GM19395 (cell line): ENCODE results near the gene BCAR1.
"Not testable (repeated sequence)": the region's sequence is repeated elsewhere in the genome, so short reads cannot be mapped to it uniquely, and the experiment has no call there.

ENCODE experiments used
- ATAC-seq: cut with Tn5 transposase; IDR thresholded peaks from one replicate; pipeline ENCODE4 v1.9.1; 2021; ENCODE audit warnings: mild to moderate bottlenecking, moderate library complexity; ENCODE audit not compliant: unreplicated experiment

The BCAR1 gene, protein sequence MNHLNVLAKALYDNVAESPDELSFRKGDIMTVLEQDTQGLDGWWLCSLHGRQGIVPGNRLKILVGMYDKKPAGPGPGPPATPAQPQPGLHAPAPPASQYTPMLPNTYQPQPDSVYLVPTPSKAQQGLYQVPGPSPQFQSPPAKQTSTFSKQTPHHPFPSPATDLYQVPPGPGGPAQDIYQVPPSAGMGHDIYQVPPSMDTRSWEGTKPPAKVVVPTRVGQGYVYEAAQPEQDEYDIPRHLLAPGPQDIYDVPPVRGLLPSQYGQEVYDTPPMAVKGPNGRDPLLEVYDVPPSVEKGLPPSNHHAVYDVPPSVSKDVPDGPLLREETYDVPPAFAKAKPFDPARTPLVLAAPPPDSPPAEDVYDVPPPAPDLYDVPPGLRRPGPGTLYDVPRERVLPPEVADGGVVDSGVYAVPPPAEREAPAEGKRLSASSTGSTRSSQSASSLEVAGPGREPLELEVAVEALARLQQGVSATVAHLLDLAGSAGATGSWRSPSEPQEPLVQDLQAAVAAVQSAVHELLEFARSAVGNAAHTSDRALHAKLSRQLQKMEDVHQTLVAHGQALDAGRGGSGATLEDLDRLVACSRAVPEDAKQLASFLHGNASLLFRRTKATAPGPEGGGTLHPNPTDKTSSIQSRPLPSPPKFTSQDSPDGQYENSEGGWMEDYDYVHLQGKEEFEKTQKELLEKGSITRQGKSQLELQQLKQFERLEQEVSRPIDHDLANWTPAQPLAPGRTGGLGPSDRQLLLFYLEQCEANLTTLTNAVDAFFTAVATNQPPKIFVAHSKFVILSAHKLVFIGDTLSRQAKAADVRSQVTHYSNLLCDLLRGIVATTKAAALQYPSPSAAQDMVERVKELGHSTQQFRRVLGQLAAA

DNA sequence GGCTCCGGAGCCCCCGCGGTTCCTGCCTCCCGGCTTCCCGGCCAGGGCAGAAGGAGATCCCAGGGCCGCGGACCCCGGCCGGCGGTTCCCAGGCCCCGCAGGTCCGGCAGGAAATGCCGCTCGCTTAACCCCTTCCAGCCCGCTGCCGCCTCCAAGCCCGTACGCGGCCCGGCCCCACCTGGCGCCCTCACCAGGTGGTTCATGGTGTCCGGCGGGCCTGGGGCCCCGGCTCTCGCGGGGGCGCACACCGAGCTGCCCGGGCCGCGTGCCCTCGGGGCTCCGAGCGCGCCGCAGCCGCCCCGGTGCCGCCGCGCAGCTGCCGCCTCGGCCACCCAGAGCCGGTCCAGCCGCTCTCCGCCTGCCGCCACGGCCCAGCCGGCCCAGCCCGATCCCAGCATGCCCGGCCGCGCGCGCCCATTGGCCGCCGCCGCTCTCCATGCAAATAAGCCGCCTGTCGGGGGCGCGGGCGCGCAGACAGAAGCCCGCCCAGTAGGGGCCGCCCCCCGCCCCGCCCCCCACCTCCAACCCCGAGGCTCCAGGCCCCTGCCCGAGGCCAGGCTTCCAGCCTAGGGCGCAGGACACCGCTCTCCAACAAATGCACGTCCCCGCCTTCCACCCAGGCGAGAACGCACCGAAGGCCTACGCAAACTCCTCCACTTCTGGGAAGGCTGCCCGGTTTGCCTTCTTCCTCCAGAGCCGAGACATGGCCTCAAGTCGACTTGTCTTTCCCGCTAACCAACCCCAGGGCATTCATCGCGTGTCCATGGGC, at the start of gene BCAR1:
TSS of gene BCAR1 (minus strand) at position 345 of the 769 bp plus-strand sequence. CDS start at position 203, 142 bp downstream.
- ATAC-seq, result peak; percentile 78

DNA sequence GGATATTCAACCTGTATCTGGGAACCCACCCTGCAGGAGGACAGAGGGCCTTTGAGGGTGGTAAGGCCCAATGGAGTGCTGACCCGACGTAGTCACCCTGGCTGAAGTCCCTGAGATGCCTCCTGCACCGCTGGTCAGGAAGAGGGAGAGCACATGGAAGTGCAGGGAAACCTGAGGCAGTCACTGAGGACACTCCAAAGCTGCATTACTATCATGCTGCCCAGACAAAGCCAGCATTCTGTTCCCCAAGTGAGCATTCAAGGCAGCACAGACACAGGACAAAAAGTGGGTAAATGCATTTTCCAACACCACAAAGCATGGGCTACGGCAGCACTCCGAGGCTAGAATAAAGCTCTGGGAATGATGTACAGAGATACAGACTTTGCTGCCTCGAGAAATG, 46.8 kb upstream of the BCAR1 start:
- ATAC-seq, result no peak

DNA sequence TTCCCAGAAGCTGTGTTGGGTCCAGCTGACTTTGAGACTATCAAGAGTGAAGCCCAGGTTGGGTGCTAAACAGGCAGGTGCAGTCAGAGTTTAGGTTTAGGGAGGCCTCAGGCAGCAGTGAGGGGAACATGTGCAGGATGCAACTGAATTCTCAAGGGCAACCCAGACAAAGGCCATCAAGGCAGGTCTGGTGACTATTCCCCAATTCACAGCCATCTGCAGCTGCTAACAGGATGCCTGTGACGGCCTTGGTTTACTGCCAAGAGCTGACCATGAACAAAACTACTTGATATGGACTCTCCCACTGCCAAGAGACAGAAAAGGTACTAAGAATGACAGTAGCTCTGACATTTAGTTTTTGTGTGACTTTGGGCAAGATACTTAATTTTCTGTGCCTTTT, 45.2 kb upstream of the BCAR1 start:
- no peak for ATAC-seq

DNA sequence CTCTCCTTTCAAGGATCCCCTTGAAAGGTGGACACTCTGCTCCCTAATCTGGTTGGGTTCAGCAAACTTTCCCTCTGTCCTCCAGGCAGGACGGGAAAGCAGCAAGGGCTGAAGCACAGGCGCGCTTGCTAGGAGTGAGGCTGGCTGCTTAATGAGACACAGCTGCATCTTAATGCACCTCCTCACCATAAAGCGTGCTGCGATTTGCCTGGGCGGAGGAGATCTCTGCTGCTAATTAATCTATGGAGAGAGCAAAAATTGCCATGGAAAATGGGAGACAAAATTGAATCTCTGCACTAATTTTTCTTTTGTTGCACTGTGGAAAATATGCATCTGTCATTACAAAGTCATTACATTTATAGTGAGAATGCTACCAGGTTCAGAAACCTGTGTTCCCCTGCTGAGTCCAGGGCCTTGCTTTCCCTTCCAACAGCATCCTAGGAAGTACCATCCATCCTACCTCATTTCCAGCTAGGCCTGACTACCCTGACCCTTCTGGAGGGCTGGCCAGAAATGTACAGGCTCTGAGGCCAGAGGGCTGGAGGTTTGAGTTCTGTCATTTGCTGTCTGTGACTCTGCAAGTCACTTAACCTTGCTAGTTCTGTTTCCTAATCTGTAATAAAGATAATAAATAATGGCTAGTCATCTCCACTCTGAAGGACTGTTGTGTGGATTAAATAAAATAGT, 43.5 kb upstream of the BCAR1 start:
- ATAC-seq, result no peak

DNA sequence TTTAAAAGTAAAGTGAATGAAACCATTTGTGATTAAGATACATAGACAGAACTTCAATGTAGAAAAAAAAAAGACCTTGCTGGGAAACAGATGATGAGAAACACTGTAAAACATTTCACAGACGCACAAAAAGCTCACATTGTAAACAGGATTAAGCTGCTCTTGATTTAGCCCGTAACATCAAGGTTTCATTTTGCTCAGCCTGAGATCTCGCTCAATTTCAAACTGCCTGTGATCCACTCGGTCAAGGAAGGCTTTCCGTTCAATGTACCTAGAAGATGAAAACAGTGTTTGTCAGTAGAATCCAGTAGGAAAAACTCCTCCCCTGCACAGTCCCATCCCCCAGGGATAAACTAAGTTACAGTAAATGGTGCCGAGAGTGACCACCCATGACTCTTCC, 42.3 kb upstream of the BCAR1 start:
- no peak for ATAC-seq

DNA sequence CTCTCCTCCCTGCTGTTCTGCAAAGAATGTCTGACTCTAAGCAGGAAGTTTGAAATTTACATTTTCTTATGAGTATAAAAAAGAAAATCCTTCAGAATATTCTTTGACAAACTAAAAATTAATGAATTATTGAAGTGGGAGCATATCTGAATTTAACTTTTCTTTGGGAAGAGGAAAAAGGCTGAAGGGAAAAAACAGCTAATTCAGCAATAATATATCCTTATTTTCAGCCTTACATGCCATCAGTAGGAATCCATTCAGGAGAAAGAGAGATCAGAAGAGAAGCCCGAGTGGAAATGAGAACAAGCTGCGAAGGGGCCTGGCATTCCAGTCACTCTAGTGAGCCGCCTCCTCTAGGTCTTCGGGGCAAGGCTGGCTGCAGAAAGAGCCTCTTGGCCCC, 41.7 kb upstream of the BCAR1 start:
- ATAC-seq, result no peak

DNA sequence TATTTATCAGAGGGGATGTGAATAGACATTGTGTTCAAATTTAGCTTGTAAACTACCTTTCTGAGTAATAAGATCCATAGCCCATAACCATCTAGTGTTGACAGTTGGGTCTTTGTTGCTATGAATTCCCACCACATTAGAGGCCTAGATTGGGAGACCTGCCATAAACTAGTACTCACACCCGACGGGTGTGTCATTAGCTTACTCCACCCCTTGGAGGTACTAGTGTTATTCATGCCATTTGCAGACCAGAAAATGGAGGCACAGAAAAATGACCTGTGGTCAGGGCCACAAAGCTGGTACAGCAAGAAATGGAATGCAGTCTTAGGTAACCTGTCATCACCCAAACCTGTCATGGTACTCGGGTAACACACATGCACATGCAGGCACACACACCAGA, 41.3 kb upstream of the BCAR1 start:
- ATAC-seq, result no peak

DNA sequence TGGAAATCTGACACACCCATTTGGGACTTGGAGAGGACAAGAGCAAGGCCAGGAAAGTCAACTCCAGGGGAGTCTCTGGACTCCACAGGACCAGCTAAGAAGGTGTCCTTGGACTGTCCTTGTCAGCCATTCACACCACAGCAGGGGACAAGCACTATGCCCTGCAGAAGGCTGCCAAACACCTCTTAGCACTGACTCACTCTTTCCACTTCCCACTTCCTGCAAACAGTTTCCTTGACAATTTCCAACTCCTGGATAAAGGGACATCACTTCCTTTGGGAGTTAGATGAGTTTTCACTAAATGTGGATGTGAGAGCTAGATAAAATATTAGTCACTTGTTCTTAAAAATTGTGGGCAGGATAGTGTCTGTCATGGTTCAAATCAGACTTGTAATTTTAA, 37.8 kb upstream of the BCAR1 start:
- ATAC-seq, result no peak

DNA sequence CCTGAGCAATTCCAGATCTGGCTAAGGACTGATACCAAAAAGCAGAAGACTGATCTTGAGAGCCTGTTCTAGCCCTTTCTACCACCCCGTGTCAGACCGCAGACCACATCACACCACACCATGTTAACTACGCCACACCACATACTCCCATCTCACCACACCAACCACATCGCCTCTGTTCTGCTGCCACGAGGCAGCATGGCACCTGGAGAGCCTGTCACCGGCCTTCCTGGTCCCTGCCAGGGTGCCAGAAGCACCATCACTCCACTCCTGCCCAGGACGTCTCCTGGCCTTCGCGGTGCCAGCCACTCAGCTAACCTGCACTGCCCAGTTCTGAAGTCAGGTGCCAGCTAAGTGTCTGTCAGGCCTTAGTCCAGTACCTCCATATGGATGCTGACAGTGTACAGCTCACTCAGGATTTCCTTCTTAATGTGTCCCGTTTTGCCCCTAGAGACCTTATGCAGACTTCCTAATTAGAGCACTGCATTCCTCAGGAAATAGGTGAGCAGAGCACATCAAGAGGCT, 37.2 kb upstream of the BCAR1 start:
- no peak for ATAC-seq

DNA sequence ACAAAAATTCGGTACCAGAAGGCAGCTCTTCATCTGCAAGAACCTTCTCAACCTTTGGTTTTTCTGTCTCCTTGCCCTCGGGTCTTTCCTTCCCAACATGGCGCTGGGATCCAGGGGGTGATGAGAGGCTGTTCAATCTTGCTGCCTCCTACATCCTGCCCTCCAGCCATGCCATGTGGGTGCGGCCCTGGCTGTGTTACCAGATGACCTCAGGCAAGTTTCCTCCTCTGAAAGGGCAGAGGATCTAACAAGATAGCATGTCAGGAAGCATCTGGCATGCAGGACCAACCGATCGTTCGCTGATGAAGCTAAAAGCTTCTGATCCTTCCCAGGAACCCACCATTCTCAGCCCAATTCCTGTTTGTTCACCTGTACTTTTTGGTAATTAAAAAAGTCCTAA, 36.8 kb upstream of the BCAR1 start:
- no peak for ATAC-seq

DNA sequence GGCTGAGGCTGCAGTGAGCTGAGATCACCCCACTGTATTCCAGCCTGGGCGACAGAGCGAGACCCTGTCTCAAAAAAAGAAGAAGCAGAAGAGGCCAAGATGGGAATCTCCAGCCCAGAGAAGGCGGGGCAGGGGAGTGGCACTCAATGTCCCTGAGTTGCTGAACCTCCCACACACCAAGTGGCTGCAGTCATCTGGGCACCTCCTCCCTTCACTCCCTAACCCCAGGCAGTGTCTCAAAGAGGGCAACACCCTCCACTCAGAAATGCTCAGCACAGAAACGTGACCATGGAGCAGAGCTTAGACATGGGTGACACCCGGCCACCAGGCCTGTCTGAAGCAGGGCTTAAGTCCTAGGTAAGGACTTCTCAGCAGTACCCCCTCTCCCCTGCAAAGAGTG, 36.3 kb upstream of the BCAR1 start:
- ATAC-seq, result no peak

DNA sequence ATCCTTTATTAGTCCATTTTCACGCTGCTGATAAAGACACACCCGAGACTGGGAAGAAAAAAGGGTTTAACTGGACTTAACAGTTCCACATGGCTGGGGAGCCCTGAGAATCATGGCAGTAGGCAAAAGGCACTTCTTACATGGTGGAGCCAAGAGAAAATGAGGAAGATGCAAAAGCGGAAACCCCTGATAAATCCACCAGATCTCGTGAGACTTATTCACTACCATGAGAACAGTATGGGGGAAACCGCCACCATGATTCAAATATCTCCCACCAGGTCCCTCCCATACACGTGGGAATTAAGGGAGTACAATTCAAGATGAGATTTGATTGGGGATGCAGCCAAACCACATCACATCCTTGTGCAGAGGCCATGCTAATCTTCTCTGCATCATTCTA, 35.0 kb upstream of the BCAR1 start:
- ATAC-seq, result no peak

DNA sequence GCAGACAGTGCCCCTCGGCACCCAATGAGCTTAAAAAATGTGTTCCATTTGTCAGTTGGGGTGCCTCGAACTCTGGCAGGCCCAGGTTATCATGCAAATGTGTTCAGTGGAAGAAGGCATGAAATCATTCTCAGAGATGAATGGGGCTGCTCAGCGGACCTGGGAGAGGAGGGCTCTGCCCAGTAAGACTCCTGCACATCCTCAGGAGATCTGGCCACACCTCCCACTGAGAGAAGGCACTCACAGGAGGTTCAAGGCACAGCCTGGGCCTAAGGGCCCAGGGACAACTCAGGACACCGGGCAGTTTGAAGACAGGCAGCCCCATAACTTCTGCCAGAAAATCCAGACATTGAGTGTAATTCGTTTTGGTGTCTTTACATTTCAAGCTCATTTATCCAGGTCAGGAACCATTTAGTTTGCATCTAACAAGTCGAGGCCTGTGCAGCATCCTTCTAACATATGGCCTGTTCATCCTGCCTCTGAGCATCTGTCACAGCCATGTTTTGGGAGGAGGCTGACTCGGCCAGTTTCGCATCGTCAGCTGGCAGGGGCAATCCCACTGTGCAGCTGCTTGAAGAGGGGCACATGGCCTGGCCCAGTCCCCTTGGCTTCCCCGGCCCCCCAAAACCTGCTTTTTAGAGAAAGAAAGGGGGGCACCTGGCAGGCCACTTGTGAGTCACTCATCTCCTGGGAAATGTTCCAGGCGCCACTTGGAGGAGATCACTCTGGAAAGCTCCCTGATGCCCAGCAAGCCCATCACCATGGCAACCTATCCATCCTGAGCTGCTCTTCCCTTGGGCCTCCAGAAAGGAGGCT, 31.2 kb upstream of the BCAR1 start:
- no peak for ATAC-seq

DNA sequence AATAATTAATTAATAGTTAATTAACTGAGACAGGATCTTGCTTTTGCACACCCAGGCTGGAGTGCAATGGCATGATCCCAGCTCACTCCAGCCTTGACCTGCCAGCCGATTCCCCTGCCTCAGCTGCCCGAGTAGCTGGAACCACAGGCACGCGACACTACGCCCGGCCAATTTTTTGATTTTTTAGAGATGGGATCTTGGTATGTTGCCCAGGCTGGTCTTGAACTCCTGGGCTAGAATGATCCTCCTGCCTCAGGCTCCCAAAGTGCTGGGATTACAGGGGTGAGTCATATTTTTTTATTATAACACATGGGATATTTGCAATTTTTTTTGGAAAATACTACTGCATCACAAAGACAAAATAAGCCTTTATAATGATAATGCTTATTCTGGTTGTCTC, 30.4 kb upstream of the BCAR1 start:
- no peak for ATAC-seq

DNA sequence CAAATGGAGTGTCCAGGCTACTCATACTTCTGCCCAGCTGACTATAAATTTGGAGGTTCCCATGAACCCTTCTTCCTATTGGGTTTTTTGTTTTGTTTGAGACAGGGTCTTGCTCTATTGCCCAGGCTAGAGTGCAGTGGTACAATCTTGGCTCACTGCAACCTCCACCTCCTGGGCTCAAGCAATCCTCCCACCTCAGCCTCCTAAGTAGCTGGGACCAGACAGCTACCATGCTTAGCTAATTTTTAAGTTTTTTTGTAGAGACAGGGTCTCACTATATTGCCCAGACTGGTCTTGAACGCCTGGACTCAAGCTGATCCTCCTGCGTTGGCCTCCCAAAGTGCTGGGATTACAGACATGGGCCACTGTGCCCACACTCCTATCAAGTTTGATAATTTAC, 29.6 kb upstream of the BCAR1 start:
- not testable (repeated sequence) for ATAC-seq

DNA sequence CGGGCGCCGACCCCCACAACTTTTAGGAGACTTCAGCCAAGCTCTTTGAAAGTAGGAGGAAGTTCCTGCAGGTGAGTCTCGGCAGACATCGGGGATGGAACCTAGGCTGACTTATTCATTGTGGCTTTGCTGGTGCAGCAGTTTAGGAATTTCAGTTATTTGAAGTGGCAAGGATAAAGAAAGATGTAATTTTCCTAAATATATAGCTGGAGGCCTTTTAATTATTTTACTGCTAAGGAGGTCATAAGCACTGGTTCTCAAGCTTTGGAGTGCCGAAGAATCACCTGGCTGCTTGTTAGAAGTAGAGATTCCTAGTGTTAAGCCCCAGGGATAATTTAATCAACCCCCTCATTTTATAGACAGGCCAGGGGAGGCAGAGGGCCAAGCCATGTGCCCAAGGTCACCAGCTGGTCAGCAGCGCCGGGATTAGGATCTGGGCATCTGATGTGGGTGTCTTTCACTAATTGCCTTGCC, 28.9 kb upstream of the BCAR1 start:
- no peak for ATAC-seq

DNA sequence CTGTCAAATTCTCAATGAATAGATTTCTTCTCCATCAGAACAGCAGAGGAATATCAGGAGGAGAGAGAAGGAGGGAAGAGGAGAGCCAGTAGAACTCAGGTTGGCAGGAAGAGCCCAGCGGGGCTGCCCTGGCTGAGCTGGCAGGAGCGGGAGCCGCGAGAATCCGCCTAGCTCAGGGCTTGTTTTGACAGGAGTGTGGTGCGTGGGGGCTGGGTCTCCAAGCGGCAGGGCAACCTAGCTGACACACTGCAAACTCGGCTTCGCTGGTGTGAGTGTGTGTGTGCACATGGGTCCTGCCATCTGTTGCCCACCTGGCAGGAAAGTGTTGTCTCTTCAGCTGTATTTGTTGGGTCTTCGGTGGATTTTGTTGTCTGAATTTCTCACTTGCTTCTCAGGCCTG, 27.9 kb upstream of the BCAR1 start:
- ATAC-seq, result no peak

DNA sequence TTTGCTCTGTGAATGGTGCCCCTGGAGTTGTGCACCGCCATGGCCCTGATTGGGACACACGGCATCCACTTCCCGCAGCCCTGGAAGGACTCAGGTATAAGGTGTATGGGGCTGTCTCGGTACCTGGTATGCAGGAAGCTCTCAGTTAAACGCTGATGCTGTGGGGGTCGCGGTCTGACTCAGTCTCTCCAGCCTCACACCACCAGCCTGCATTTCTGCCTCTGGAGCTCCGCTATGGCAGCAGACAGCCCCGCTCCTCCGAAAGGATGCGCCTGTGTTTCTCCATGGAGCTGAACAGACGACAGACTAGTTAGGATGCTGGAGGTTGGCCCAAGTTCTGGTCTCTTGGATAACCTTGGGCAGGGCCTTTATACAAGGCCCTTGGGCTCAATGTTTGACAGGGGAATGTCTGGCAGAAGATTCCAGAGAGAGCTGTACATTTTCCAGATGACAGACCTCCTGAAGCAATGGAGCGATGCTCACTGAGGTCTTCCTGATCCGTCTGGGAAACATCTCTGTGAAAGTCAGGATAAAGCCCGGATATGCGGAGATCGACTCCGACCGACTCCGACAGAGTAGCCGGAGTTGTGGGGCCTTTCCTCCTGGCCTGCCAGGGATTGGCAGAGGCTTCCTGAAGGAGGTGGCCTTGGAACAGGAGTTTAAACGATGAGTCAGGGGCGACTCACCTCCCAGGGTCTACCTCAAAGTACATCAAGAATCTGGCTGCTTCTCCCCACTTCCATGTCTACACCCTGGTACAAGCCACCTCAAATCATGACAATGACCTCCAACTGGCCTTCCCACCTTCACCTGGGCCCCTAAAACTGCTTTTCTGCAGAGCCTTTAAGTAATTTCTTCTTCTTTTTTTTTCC, 21.9 kb upstream of the BCAR1 start:
- ATAC-seq, result no peak

DNA sequence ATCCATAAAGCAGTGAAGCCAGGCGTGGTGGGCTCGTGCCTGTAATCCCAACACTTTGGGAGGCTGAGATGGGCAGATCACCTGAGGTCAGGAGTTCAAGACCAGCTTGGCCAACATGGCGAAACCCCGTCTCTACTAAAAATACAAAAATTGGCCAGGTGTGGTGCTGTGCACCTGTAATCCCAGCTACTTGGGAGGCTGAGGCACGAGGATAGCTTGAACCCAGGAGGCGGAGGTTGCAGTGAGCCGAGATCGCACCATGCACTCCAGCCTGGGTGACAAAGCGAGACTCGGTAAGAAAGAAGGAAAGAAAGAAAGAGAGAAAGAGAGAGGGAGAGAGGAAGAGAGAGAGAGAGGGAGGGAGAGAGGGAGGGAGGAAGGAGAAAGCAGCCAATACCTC, 21.2 kb upstream of the BCAR1 start:
- ATAC-seq, result not testable (repeated sequence)
